ENCODE results near the gene GNG11.

GNG11 gene

GRCh38 chr7:93931655-93932054, 10.1 kb downstream of the GNG11 start:
- no peak overlapping the region for H3K4me3 ChIP-seq (ENCODE audit: low read length)
- no peaks in the 10 kb centered on the region for H3K79me2 ChIP-seq (ENCODE audit: control insufficient read depth, low read length)
- H3K4me1 ChIP-seq (ENCODE audit: control insufficient read depth, low read length) = no peaks in the 10 kb centered on the region
- H3K9me2 ChIP-seq (replicated peaks; ENCODE audit: control insufficient read depth, low read length) = no peaks in the 10 kb centered on the region
- TF ChIP-seq, protein P1, sequence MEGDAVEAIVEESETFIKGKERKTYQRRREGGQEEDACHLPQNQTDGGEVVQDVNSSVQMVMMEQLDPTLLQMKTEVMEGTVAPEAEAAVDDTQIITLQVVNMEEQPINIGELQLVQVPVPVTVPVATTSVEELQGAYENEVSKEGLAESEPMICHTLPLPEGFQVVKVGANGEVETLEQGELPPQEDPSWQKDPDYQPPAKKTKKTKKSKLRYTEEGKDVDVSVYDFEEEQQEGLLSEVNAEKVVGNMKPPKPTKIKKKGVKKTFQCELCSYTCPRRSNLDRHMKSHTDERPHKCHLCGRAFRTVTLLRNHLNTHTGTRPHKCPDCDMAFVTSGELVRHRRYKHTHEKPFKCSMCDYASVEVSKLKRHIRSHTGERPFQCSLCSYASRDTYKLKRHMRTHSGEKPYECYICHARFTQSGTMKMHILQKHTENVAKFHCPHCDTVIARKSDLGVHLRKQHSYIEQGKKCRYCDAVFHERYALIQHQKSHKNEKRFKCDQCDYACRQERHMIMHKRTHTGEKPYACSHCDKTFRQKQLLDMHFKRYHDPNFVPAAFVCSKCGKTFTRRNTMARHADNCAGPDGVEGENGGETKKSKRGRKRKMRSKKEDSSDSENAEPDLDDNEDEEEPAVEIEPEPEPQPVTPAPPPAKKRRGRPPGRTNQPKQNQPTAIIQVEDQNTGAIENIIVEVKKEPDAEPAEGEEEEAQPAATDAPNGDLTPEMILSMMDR (IDR thresholded peaks at IDR 0.05; ENCODE audit: low read depth, low read length, poor library complexity, severe bottlenecking) = no peak
- no peak for TF ChIP-seq EZH2phosphoT487 (IDR thresholded peaks at IDR 0.05; ENCODE audit: borderline replicate concordance, low read length)
- no peaks in the 10 kb centered on the region for H4K20me1 ChIP-seq (ENCODE audit: control insufficient read depth, insufficient read depth, low read depth, low read length)
- H3K36me3 ChIP-seq (ENCODE audit: control insufficient read depth, low read length) = no peaks in the 10 kb centered on the region
- H3F3A ChIP-seq (ENCODE audit: control insufficient read depth, insufficient read depth) = no peaks in the 10 kb centered on the region
- no peaks in the 10 kb centered on the region for H3K27me3 ChIP-seq (ENCODE audit: control insufficient read depth, low read length)
- no peak overlapping the region for H3K4me2 ChIP-seq (ENCODE audit: low read length)
- H3K9me3 ChIP-seq (ENCODE audit: control insufficient read depth, insufficient read depth, low read length) = no peaks in the 10 kb centered on the region
- no peak overlapping the region for H3K27ac ChIP-seq (ENCODE audit: low read depth, low read length)

- H3K4me1 ChIP-seq (ENCODE audit: control insufficient read depth, low read length) = no peaks in the 10 kb centered on the region
- no peaks in the 10 kb centered on the region for H3K9me3 ChIP-seq (ENCODE audit: control insufficient read depth, insufficient read depth, low read length)
- H3K4me2 ChIP-seq (ENCODE audit: low read length) = no peak overlapping the region
- H3K9me2 ChIP-seq (replicated peaks; ENCODE audit: control insufficient read depth, low read length) = no peaks in the 10 kb centered on the region
- H3K27ac ChIP-seq (ENCODE audit: low read depth, low read length) = no peak overlapping the region
- TF ChIP-seq, protein P1 (IDR thresholded peaks at IDR 0.05; ENCODE audit: low read depth, low read length, poor library complexity, severe bottlenecking) = no peak
- TF ChIP-seq EZH2phosphoT487 (IDR thresholded peaks at IDR 0.05; ENCODE audit: borderline replicate concordance, low read length) = no peak
- H3K27me3 ChIP-seq (ENCODE audit: control insufficient read depth, low read length) = no peaks in the 10 kb centered on the region
- no peaks in the 10 kb centered on the region for H3K36me3 ChIP-seq (ENCODE audit: control insufficient read depth, low read length)
- H4K20me1 ChIP-seq (ENCODE audit: control insufficient read depth, insufficient read depth, low read depth, low read length) = no peaks in the 10 kb centered on the region
- no peaks in the 10 kb centered on the region for H3K79me2 ChIP-seq (ENCODE audit: control insufficient read depth, low read length)
- H3F3A ChIP-seq (ENCODE audit: control insufficient read depth, insufficient read depth) = no peaks in the 10 kb centered on the region
- H3K4me3 ChIP-seq (ENCODE audit: low read length) = no peak overlapping the region
Measured at GRCh38 chr7:93933156-93933555, 11.6 kb downstream of the GNG11 start.

DNA sequence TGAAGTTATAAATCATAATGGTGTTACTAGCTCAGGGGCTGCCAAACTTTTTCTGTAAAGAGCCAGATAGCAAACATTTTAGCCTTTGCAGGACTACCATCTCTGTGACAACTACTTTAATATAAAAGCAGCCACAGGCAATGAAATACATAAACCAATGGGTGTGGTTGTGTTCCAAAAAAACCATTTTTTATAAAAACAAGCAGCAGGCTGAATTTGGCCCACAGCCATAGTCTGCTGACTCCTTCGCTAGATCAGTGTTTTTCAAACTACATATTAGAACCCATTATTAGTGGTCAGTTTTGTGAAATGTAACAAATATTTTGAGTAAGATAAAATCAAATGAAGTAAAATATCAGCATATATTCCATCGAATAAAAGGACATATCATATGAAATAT, 13.6 kb downstream of the GNG11 start:
- Histone ChIP-seq H3K36me3 (ENCODE audit: control insufficient read depth, low read length) (no peaks in the 10 kb centered on the region), H3K4me1 (ENCODE audit: control insufficient read depth, low read length) (no peaks in the 10 kb centered on the region), H3K79me2 (ENCODE audit: control insufficient read depth, low read length) (no peaks in the 10 kb centered on the region), H3K9me2 (replicated peaks; ENCODE audit: control insufficient read depth, low read length) (no peaks in the 10 kb centered on the region), H3K4me3 (ENCODE audit: low read length) (no peak overlapping the region), H3F3A (ENCODE audit: control insufficient read depth, insufficient read depth) (no peaks in the 10 kb centered on the region), H3K4me2 (ENCODE audit: low read length) (no peak overlapping the region), H3K27me3 (ENCODE audit: control insufficient read depth, low read length) (no peaks in the 10 kb centered on the region), H3K27ac (ENCODE audit: low read depth, low read length) (no peak overlapping the region), H3K9me3 (ENCODE audit: control insufficient read depth, insufficient read depth, low read length) (no peaks in the 10 kb centered on the region), H4K20me1 (ENCODE audit: control insufficient read depth, insufficient read depth, low read depth, low read length) (no peaks in the 10 kb centered on the region)
- TF ChIP-seq, protein P1 (IDR thresholded peaks at IDR 0.05; ENCODE audit: low read depth, low read length, poor library complexity, severe bottlenecking) = no peak
- TF ChIP-seq EZH2phosphoT487 (IDR thresholded peaks at IDR 0.05; ENCODE audit: borderline replicate concordance, low read length) = no peak

- Histone ChIP-seq H3K36me3 (ENCODE audit: control insufficient read depth, low read length) (no peaks in the 10 kb centered on the region), H3K27me3 (ENCODE audit: control insufficient read depth, low read length) (no peaks in the 10 kb centered on the region), H4K20me1 (ENCODE audit: control insufficient read depth, insufficient read depth, low read depth, low read length) (no peaks in the 10 kb centered on the region), H3K4me1 (ENCODE audit: control insufficient read depth, low read length) (no peaks in the 10 kb centered on the region), H3K9me3 (ENCODE audit: control insufficient read depth, insufficient read depth, low read length) (0 out of 2 replicates have a peak, but pooled peaks cover 2% of the 10 kb centered on the region), H3K79me2 (ENCODE audit: control insufficient read depth, low read length) (no peaks in the 10 kb centered on the region), H3K4me2 (ENCODE audit: low read length) (no peak overlapping the region), H3K27ac (ENCODE audit: low read depth, low read length) (no peak overlapping the region), H3K4me3 (ENCODE audit: low read length) (no peak overlapping the region), H3K9me2 (replicated peaks; ENCODE audit: control insufficient read depth, low read length) (no peaks in the 10 kb centered on the region), H3F3A (ENCODE audit: control insufficient read depth, insufficient read depth) (no peaks in the 10 kb centered on the region)
- TF ChIP-seq, protein P1 (IDR thresholded peaks at IDR 0.05; ENCODE audit: low read depth, low read length, poor library complexity, severe bottlenecking) = no peak
- no peak for TF ChIP-seq EZH2phosphoT487 (IDR thresholded peaks at IDR 0.05; ENCODE audit: borderline replicate concordance, low read length)
Measured at GRCh38 chr7:93937818-93938217, 16.3 kb downstream of the GNG11 start.

Measured in DOHH2 (cell line).